ENCODE results near the gene ELMOD3.

DNA sequence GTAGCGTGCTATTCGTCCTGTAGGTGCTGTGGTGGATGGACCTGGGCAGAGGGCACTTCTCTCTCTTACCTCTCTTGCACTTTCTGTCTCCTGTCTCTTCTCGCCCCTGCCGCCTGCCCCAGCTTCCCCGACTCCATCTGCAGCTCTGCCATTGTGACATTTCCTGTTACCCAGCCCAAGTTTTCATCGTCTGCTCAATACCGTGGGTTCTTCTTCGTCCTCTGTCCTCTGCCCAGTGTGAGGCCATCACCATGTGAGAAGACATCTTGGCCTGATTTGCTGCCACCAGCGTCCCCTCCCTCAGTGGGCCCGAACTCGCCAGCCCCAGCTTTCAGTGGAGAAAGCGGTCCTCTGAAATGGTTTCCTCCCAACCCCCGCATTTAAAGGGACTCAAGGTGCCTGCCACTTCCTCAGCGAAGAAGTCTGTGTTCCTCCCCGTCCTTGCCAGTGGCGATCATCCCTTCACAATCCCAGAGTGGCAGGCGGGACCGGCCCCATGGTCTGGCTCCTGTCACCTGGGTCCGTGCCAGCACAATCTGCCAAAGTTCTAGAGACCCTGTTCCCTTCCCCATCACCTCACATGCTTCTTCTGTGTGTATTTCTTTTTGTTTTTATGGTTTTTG lies 44.8 kb upstream of the ELMOD3 start:
- TF ChIP-seq, protein P1, sequence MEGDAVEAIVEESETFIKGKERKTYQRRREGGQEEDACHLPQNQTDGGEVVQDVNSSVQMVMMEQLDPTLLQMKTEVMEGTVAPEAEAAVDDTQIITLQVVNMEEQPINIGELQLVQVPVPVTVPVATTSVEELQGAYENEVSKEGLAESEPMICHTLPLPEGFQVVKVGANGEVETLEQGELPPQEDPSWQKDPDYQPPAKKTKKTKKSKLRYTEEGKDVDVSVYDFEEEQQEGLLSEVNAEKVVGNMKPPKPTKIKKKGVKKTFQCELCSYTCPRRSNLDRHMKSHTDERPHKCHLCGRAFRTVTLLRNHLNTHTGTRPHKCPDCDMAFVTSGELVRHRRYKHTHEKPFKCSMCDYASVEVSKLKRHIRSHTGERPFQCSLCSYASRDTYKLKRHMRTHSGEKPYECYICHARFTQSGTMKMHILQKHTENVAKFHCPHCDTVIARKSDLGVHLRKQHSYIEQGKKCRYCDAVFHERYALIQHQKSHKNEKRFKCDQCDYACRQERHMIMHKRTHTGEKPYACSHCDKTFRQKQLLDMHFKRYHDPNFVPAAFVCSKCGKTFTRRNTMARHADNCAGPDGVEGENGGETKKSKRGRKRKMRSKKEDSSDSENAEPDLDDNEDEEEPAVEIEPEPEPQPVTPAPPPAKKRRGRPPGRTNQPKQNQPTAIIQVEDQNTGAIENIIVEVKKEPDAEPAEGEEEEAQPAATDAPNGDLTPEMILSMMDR (IDR thresholded peaks at IDR 0.05), result no peak
- TF ChIP-seq POLR2AphosphoS5 (IDR thresholded peaks at IDR 0.05) (no peak), EP300 (IDR thresholded peaks at IDR 0.05; ENCODE audit: low read depth) (no peak), POLR2A (IDR thresholded peaks at IDR 0.05) (no peak)
